OCI-LY1 (cell line): ENCODE measurements around the gene PRRG4.

Source experiments
- CTCF ChIP-seq: fragments of 200-600 bp; sonication (generic), shearing (Covaris generic); IDR thresholded peaks from 2 replicates; pipeline ENCODE4 v1.5.1; 2017; ENCODE audit warnings: mild to moderate bottlenecking, antibody characterized with exemption, low read length, moderate library complexity, mixed read lengths
- EZH2 ChIP-seq: fragments of 200-600 bp; sonication (generic), shearing (Covaris generic); IDR thresholded peaks from 2 replicates; pipeline ENCODE4 v1.8.0; 2017; ENCODE audit warnings: borderline replicate concordance, mixed run types, mild to moderate bottlenecking, antibody characterized with exemption, low read length, moderate library complexity, mixed read lengths

GRCh38 chr11:32794439-32794838 is 35.3 kb upstream of the PRRG4 start, which contains the start of gene CCDC73:
- TF ChIP-seq CTCF (no peak), EZH2 (no peak)
